H1 (cell line): Measurements from ENCODE around the gene JMJD1C.

Source experiments
- CHD1 ChIP-seq: IDR thresholded peaks from 2 replicates; pipeline ENCODE4 v1.6.1; 2012; ENCODE audit warnings: low read depth, low read length, improper control_type of control experiment
- EZH2 ChIP-seq: fragments of 200-600 bp; sonication (generic); IDR thresholded peaks from 2 replicates; pipeline ENCODE4 v1.7.1; 2012; ENCODE audit warnings: low read depth, mild to moderate bottlenecking, moderate library complexity, low read length, inconsistent platforms; ENCODE audit not compliant: severe bottlenecking
- GABPA ChIP-seq: IDR thresholded peaks from 2 replicates; pipeline ENCODE4 v1.6.1; 2011; ENCODE audit warnings: mild to moderate bottlenecking, low read length, moderate library complexity, borderline replicate concordance; ENCODE audit not compliant: insufficient read depth
- PHF8 ChIP-seq: fragments of 200-600 bp; sonication (generic); conservative IDR thresholded peaks from 2 replicates; pipeline ENCODE4 v1.7.1; 2012; ENCODE audit warnings: low read depth, mild to moderate bottlenecking, inconsistent platforms, low read length, moderate library complexity
- POLR2A ChIP-seq, 2 experiments: IDR thresholded peaks; 1 replicate in 1 of 2; 2 replicates in 1 of 2; pipeline ENCODE4 v1.6.1; 2011; ENCODE audit warnings: low read depth in 2 of 2, low read length in 2 of 2, mild to moderate bottlenecking in 2 of 2; ENCODE audit errors: control extremely low read depth in 1 of 2
- TEAD4 ChIP-seq: IDR thresholded peaks from 2 replicates; pipeline ENCODE4 v1.6.1; 2012; ENCODE audit warnings: low read depth, low read length, inconsistent platforms, mixed read lengths
- TF ChIP-seq, protein P1 (sequence below): IDR thresholded peaks from 2 replicates; pipeline ENCODE4 v1.6.1; 2012; ENCODE audit warnings: inconsistent platforms
- TF ChIP-seq, protein P2 (sequence below), 3 experiments: IDR thresholded peaks; 1 replicate in 2 of 3; 2 replicates in 1 of 3; pipeline versions ENCODE4 v1.5.1 to v1.6.1; 2011; ENCODE audit warnings: low read length in 3 of 3, mild to moderate bottlenecking in 3 of 3, inconsistent platforms in 2 of 3, low read depth in 1 of 3, moderate library complexity in 1 of 3; ENCODE audit not compliant: insufficient read depth in 1 of 3; ENCODE audit errors: control extremely low read depth in 1 of 3

DNA sequence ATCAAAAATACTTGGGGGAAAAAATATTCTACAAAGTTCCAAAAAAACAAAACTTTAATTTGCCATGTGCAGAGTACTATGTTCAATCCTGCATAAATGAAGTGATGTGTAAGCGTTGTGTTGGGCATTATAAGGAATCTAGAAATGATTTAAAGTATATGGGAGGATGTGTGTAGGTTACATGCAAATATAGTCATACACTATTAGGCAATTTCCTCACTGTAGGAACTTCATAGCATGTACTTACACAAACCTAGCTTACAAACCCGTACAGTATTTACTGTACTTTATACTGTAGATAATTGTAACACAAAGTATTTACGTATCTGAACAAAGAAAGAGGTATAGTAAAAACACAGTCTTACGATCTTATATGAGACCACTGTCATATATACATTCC is 260.4 kb downstream of the JMJD1C start:
- TF ChIP-seq TEAD4 (no peak), GABPA (no peak), EZH2 (no peak), PHF8 (no peak), POLR2A (IDR thresholded peaks at IDR 0.05; ENCODE audit: control extremely low read depth in 1 of 2, low read depth in 2 of 2, low read length in 2 of 2) (no peak), CHD1 (no peak)
- TF ChIP-seq, protein P1, sequence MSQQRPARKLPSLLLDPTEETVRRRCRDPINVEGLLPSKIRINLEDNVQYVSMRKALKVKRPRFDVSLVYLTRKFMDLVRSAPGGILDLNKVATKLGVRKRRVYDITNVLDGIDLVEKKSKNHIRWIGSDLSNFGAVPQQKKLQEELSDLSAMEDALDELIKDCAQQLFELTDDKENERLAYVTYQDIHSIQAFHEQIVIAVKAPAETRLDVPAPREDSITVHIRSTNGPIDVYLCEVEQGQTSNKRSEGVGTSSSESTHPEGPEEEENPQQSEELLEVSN = no peak
- TF ChIP-seq, protein P2, sequence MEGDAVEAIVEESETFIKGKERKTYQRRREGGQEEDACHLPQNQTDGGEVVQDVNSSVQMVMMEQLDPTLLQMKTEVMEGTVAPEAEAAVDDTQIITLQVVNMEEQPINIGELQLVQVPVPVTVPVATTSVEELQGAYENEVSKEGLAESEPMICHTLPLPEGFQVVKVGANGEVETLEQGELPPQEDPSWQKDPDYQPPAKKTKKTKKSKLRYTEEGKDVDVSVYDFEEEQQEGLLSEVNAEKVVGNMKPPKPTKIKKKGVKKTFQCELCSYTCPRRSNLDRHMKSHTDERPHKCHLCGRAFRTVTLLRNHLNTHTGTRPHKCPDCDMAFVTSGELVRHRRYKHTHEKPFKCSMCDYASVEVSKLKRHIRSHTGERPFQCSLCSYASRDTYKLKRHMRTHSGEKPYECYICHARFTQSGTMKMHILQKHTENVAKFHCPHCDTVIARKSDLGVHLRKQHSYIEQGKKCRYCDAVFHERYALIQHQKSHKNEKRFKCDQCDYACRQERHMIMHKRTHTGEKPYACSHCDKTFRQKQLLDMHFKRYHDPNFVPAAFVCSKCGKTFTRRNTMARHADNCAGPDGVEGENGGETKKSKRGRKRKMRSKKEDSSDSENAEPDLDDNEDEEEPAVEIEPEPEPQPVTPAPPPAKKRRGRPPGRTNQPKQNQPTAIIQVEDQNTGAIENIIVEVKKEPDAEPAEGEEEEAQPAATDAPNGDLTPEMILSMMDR (IDR thresholded peaks at IDR 0.05; ENCODE audit: control extremely low read depth in 1 of 3, insufficient read depth in 1 of 3, low read depth in 1 of 3, low read length in 3 of 3) = no peak
